ENCODE data around the gene ATP5PD. TPM values are rescaled to one million over a fixed set of nuclear protein-coding genes. Genes with fewer than 3 reads are reported as not detected.

ATP5PD gene
- total RNA-seq, 1 experiment from 2014 or later, result 383 TPM

DNA sequence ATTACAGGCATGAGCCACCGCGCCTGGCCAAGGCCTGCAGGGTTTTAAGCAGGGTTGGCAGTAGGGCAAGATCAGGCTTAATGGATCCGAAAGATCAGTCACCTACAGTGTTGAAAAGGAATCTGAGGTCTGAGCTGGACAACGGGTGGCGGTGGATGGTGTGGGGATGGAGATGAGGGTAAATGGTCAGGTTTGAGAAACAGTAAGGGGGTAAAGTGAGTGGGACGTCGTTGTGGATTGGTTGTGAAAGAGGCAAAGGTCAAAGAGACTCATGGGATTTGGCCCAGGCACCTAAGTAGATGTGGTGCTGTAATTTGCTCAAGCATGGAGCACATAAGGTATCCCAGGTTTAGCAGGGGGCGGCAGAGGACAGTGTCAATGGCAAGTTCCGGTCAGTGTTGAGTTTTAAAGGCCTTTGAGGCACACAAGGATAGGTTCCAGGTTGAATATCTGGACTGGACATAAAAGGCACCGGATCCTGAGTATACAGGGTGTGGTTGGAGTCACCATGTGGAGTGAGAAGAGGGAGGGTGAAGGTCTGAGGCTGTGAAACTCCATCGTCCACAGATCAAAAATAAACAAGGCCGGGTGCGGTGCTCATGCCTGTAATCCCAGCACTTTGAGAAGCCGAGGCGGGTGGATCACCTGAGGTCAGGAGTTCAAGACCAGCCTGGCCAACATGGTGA is 39.9 kb upstream of the ATP5PD start (continued):
- TF ChIP-seq, protein P1, sequence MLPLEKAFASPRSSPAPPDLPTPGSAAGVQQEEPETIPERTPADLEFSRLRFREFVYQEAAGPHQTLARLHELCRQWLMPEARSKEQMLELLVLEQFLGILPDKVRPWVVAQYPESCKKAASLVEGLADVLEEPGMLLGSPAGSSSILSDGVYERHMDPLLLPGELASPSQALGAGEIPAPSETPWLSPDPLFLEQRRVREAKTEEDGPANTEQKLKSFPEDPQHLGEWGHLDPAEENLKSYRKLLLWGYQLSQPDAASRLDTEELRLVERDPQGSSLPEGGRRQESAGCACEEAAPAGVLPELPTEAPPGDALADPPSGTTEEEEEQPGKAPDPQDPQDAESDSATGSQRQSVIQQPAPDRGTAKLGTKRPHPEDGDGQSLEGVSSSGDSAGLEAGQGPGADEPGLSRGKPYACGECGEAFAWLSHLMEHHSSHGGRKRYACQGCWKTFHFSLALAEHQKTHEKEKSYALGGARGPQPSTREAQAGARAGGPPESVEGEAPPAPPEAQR (CRISPR knock-in tag; IDR thresholded peaks at IDR 0.05), result no peak
- TF ChIP-seq, protein P2, sequence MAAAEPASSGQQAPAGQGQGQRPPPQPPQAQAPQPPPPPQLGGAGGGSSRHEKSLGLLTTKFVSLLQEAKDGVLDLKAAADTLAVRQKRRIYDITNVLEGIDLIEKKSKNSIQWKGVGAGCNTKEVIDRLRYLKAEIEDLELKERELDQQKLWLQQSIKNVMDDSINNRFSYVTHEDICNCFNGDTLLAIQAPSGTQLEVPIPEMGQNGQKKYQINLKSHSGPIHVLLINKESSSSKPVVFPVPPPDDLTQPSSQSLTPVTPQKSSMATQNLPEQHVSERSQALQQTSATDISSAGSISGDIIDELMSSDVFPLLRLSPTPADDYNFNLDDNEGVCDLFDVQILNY (CRISPR knock-in tag; IDR thresholded peaks at IDR 0.05), result no peak
- TF ChIP-seq, protein P3, sequence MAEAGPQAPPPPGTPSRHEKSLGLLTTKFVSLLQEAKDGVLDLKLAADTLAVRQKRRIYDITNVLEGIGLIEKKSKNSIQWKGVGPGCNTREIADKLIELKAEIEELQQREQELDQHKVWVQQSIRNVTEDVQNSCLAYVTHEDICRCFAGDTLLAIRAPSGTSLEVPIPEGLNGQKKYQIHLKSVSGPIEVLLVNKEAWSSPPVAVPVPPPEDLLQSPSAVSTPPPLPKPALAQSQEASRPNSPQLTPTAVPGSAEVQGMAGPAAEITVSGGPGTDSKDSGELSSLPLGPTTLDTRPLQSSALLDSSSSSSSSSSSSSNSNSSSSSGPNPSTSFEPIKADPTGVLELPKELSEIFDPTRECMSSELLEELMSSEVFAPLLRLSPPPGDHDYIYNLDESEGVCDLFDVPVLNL (CRISPR knock-in tag; IDR thresholded peaks at IDR 0.05; ENCODE audit: borderline replicate concordance, low read depth), result no peak
- TF ChIP-seq ZNF263 (CRISPR knock-in tag; IDR thresholded peaks at IDR 0.05; ENCODE audit: low read depth), result no peak
- TF ChIP-seq, protein P4, sequence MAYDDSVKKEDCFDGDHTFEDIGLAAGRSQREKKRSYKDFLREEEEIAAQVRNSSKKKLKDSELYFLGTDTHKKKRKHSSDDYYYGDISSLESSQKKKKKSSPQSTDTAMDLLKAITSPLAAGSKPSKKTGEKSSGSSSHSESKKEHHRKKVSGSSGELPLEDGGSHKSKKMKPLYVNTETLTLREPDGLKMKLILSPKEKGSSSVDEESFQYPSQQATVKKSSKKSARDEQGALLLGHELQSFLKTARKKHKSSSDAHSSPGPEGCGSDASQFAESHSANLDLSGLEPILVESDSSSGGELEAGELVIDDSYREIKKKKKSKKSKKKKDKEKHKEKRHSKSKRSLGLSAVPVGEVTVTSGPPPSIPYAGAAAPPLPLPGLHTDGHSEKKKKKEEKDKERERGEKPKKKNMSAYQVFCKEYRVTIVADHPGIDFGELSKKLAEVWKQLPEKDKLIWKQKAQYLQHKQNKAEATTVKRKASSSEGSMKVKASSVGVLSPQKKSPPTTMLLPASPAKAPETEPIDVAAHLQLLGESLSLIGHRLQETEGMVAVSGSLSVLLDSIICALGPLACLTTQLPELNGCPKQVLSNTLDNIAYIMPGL (CRISPR knock-in tag; IDR thresholded peaks at IDR 0.05), result no peak

DNA sequence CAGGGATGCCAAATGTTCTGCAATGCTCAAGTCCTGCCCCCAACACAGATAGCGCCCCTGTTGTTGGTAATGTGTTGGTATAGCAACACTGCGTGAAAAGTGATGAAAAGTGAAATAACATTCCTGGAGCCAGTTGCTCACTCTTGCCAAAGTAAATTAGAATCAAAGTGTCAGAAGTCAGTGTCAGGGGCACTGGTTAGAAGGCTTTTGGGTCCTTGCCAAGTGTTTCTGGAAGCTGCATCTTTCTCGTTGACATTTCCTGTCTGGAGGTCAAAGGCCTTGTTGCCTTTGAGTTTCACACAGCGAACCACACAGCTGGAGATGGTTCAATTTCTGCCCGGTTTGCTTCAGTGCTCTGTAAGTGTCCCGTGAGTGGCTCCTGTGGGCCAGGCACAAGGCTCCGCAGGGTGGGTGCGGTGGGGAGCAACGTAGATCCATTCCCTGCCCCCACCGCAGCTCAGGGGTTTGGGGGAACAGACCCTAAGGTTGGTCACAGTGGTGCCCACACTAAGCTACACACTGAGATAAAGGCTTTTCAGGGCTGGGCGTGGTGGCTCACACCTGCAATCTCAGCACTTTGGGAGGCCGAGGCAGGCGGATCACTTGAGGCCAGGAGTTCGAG is 37.4 kb upstream of the ATP5PD start:
- H3K4me1 Mint-ChIP-seq, result peaks cover 46% of the 10 kb centered on the region
- CTCF ChIA-PET, result interaction anchor here (1.2 to 1.8 kb wide), 4 partner anchors 22 to 126 kb away, joined by 3 to 8 read pairs (median 5); no protein-coding TSS in a partner anchor
- no peak for DNase-seq (ENCODE audit: low spot score)
- no peaks in the 10 kb centered on the region for H3K36me3 Mint-ChIP-seq
- no peaks in the 10 kb centered on the region for H3K9me3 Mint-ChIP-seq
- H3K4me3 Mint-ChIP-seq, result no peak overlapping the region
- H3K27ac Mint-ChIP-seq, result peak overlapping the region; percentile 70
- TF ChIP-seq GABPB1 (CRISPR knock-in tag; IDR thresholded peaks at IDR 0.05), result peak; percentile 91
- TF ChIP-seq TEAD1 (CRISPR knock-in tag; IDR thresholded peaks at IDR 0.05), result no peak
- no peak for ATAC-seq
- POLR2A ChIA-PET, result interaction anchor here (0.6 kb wide), 2 partner anchors 23 to 40 kb away, joined by 3 read pairs; no protein-coding TSS in a partner anchor
- peaks cover 2% of the 10 kb centered on the region; the same call in 1 of the 2 replicates for H3K27me3 Mint-ChIP-seq (ENCODE audit: low read depth)

DNA sequence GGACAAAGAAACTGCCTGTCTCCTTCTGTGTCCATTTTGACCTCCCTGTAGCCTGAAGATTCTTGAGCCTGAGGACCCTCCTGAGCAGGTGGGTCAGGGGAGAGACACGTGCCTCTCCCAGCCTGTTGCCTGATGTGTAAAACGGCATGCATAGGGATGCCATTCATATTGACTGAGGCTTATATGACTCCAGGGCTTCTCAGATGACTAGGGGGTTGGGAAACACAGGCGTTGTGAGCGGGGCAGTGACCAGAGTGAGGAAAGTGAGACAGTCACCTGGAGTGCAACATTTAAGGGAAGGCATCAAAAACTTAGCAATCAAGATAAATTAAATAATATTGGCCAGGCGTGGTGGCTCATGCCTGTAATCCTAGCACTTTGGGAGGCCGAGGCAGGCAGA is 35.9 kb upstream of the ATP5PD start:
- ATAC-seq, result no peak
- no peaks in the 10 kb centered on the region for H3K9me3 Mint-ChIP-seq
- peak overlapping the region; percentile 13; the same call in 1 of the 2 replicates for H3K27ac Mint-ChIP-seq
- H3K4me1 Mint-ChIP-seq, result peaks cover 50% of the 10 kb centered on the region
- ChIA-PET CTCF (interaction anchor here (1.1 to 1.9 kb wide), 2 partner anchors 31 to 121 kb away, joined by 3 to 8 read pairs; no protein-coding TSS in a partner anchor), POLR2A (interaction anchor here (0.6 kb wide), 1 partner anchor 496 kb away, joined by 3 read pairs; no protein-coding TSS in a partner anchor)
- no peak overlapping the region for H3K4me3 Mint-ChIP-seq
- peaks cover 12% of the 10 kb centered on the region for H3K27me3 Mint-ChIP-seq (ENCODE audit: low read depth)
- TF ChIP-seq, protein P5, sequence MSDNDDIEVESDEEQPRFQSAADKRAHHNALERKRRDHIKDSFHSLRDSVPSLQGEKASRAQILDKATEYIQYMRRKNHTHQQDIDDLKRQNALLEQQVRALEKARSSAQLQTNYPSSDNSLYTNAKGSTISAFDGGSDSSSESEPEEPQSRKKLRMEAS (CRISPR knock-in tag; IDR thresholded peaks at IDR 0.05), result 0 out of 2 replicates have a peak, but pooled peaks have one; percentile 21
- TF ChIP-seq, protein P6, sequence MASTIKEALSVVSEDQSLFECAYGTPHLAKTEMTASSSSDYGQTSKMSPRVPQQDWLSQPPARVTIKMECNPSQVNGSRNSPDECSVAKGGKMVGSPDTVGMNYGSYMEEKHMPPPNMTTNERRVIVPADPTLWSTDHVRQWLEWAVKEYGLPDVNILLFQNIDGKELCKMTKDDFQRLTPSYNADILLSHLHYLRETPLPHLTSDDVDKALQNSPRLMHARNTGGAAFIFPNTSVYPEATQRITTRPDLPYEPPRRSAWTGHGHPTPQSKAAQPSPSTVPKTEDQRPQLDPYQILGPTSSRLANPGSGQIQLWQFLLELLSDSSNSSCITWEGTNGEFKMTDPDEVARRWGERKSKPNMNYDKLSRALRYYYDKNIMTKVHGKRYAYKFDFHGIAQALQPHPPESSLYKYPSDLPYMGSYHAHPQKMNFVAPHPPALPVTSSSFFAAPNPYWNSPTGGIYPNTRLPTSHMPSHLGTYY (CRISPR knock-in tag; IDR thresholded peaks at IDR 0.05), result no peak
- no peak for DNase-seq (ENCODE audit: low spot score)
- H3K36me3 Mint-ChIP-seq, result no peaks in the 10 kb centered on the region

Data from WTC11 (cell line).